HG02840 (cell line): ENCODE results near the gene TRIM2.
"Not testable (repeated sequence)": the region's sequence is repeated elsewhere in the genome, so short reads cannot be mapped to it uniquely, and the experiment has no call there.

ENCODE experiments used
- ATAC-seq: cut with Tn5 transposase; IDR thresholded peaks from one replicate; pipeline ENCODE4 v1.9.1; 2021; ENCODE audit warnings: mild to moderate bottlenecking, moderate library complexity, moderate number of reproducible peaks; ENCODE audit not compliant: unreplicated experiment, low FRiP score

The TRIM2 gene

DNA sequence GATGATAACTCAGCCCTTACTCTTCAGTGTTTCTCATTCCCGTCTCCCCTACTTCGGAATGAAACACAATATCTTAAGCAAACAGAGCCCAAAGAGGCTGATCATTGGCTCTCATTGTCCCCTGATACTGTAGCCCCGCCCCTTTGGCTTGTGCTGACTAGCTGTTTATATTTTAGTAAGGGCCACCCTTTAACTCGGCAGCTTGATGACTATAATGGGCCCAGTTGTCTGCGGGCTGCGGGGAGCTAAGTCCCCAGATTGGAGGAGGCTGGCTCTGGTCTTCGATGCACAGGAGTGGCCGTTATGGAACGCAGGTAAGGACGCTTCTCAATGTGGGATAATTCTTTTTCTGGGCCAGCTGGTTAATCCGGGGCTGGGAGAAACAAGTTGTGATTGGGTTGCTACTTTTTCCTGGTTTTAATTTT, at the start of gene TRIM2:
TRIM2 (plus strand) TSS at position 197 of the 425 bp plus-strand sequence; CDS start at position 285, 88 bp downstream.
- no peak for ATAC-seq

GRCh38 chr4:153155686-153156085, 48.6 kb upstream of the TRIM2 start:
- ATAC-seq = no peak

- ATAC-seq = no peak
Observed at GRCh38 chr4:153156263-153156662, 48.0 kb upstream of the TRIM2 start.

- ATAC-seq = no peak
Observed at GRCh38 chr4:153156721-153157120, 47.5 kb upstream of the TRIM2 start.

GRCh38 chr4:153159016-153159415, 45.2 kb upstream of the TRIM2 start:
- ATAC-seq = no peak

- ATAC-seq = no peak
Observed at GRCh38 chr4:153159728-153160221, 44.5 kb upstream of the TRIM2 start.

DNA sequence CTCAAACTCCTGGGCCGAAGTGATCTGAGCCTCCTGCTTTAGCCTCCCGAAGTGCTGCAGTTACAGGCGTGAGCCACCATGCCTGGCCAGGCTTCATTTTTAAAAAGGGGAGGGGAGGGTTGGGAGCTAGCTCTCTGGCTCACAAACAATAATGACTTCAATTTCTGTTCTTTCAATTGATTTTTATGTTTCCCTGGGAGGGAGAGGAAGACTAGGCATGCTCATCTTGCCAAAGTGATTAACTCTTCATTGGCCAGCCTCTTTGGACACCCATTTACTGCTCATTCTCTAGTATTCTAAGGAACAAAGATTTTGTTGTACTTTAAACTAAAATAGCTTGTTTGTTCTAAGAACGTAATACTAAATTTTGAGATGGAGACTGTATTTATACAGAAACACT, 43.4 kb upstream of the TRIM2 start:
- ATAC-seq = no peak

- ATAC-seq = no peak
Observed at GRCh38 chr4:153161226-153161963, 42.8 kb upstream of the TRIM2 start.

DNA sequence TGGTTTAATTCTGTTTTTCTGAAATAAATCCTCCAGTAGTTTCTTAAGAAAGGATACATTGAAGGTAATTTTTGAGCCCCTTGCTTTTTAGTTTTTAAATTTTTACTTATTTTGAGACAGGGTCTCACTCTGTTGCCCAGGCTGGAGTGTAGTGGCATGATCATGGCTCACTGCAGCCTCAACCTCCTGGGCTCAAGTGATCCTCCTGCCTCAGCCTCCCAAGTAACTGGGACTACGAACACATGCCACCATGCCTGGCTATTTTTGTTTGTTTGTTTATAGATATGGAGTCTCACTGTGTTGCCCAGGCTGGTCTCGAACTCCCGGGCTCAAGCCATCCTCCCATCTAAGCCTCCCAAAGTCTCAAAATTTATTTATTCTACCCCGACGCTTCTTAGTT, 39.0 kb upstream of the TRIM2 start:
- ATAC-seq = not testable (repeated sequence)

DNA sequence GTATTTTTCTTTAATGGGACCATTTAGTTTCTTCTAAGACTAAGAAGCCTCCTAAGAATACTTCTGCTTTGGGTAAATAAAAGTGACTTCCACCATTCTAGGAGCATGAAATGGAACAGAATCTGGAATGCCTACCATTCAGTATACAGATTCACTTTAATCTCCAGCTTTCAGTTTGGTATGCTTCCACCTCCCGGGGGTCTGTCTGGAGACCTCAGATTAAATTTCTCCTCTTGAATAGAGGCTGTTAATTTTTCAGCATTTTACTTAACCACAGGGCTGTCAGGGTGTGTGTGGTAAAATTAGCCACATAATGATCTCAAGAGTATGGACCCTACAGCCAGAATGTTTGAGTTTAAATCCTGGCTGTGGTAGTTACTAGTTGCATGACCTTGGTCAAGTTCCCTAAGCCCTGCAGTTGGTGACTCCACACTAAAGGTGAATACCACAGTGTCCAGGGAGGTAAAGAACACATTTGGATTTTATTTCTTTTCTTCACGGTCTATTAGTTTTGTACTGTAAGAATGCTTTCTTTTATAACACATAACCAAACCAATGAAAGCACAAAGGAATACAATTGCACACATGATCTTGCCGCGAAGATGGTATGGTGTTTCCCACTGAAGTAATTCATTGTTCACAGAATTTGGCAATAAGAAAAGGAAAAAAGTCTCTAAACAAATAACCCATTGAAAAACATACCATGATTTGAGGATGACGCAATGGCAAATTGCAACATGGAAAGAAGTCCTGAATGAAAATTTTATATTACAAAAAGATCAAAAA, 37.3 kb upstream of the TRIM2 start:
- ATAC-seq = no peak

GRCh38 chr4:153169776-153170175, 34.5 kb upstream of the TRIM2 start:
- ATAC-seq = no peak

- ATAC-seq = no peak
Observed at GRCh38 chr4:153170407-153170806, 33.8 kb upstream of the TRIM2 start.

- no peak for ATAC-seq
Observed at GRCh38 chr4:153174821-153175567, 29.2 kb upstream of the TRIM2 start.

DNA sequence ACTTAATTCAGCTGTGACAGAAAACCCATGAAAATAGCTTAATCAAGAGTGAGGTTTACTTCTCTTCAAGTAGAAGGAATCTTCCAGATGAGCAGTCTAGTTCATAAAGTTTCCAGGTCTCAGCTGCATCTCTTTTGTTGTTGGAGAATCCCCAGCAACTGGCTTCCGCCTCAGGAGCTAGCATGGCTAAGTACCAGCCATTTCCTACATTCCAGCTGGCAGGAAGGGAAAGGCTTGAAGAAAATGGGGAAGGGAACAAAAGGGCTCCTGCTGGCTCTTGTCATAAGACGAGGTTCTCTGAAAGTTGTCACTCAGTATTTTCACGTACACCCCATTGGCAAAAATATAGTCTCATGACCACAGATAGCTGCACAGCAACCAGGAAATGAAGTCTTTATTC, 27.3 kb upstream of the TRIM2 start:
- no peak for ATAC-seq

GRCh38 chr4:153177841-153178240, 26.4 kb upstream of the TRIM2 start:
- ATAC-seq = no peak

DNA sequence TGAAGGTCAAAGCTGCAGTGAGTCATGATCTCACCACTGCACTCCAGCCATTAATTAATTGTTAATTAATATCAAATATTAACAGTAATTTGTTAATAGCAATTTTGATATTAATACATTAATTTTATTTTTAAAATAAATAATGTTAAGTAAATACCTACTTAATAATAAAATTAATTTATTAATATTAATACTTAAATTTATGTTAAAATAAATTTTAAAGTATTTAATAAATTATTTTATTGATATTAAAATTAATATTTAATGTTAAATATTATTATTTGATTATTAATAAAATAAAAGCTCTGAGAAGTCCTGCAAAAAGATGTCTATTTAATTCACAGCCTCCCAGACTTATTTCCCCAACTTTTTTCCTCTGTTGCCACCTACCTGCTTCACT, 25.1 kb upstream of the TRIM2 start:
- no peak for ATAC-seq

GRCh38 chr4:153181293-153181692, 22.9 kb upstream of the TRIM2 start:
- ATAC-seq = no peak

GRCh38 chr4:153181700-153182099, 22.5 kb upstream of the TRIM2 start:
- ATAC-seq = no peak

GRCh38 chr4:153183146-153183545, 21.1 kb upstream of the TRIM2 start:
- no peak for ATAC-seq

- no peak for ATAC-seq
Observed at GRCh38 chr4:153185331-153185852, 18.9 kb upstream of the TRIM2 start.
